Neural cell (in vitro differentiated cells): ENCODE measurements around the gene C1orf198. TPM values are rescaled to one million over a fixed set of nuclear protein-coding genes. Genes with fewer than 3 reads are reported as not detected.

ENCODE experiments used
- H2AFZ ChIP-seq: fragments of 200-600, 300-800 bp; sonication (generic), shearing (Covaris generic); 2 replicates; pipeline ENCODE4 v1.6.0; 2014; ENCODE audit warnings: low read depth, mild to moderate bottlenecking, antibody characterized with exemption, low read length, moderate library complexity
- H3F3A ChIP-seq: fragments of 200-600 bp; shearing (Covaris generic); 2 replicates; pipeline ENCODE4 v1.6.1; 2016; ENCODE audit warnings: mild to moderate bottlenecking, moderate library complexity, mixed read lengths, antibody characterized with exemption, low read length; ENCODE audit not compliant: insufficient read depth, poor library complexity, severe bottlenecking
- H3K27ac ChIP-seq: fragments of 200-600, 300-800 bp; sonication (generic), shearing (Covaris generic); 2 replicates; pipeline ENCODE4 v1.5.1; 2014; ENCODE audit warnings: mild to moderate bottlenecking, low read length, moderate library complexity
- H3K27me3 ChIP-seq: fragments of 300-800, 200-600 bp; sonication (generic), shearing (Covaris generic); 2 replicates; pipeline ENCODE4 v1.6.0; 2014; ENCODE audit warnings: mild to moderate bottlenecking, low read depth, low read length, moderate library complexity; ENCODE audit not compliant: insufficient read depth
- H3K36me3 ChIP-seq: fragments of 300-800, 200-600 bp; sonication (generic), shearing (Covaris generic); 2 replicates; pipeline ENCODE4 v1.5.1; 2014; ENCODE audit warnings: mild to moderate bottlenecking, antibody characterized with exemption, low read length, moderate library complexity; ENCODE audit not compliant: insufficient read depth
- H3K4me2 ChIP-seq: fragments of 300-800, 200-600 bp; sonication (generic), shearing (Covaris generic); 2 replicates; pipeline ENCODE4 v1.6.0; 2014; ENCODE audit warnings: mild to moderate bottlenecking, low read length
- H3K4me3 ChIP-seq: fragments of 300-800, 200-600 bp; sonication (generic), shearing (Covaris generic); 2 replicates; pipeline ENCODE4 v1.5.1; 2014; ENCODE audit warnings: mild to moderate bottlenecking, low read length, moderate library complexity
- H3K79me2 ChIP-seq: fragments of 200-600 bp; shearing (Covaris generic); replicated peaks from 2 replicates; pipeline ENCODE4 v1.6.0; 2014; ENCODE audit warnings: mild to moderate bottlenecking, low read length, moderate library complexity; ENCODE audit not compliant: insufficient read depth
- H3K9ac ChIP-seq: fragments of 300-800, 200-600 bp; sonication (generic), shearing (Covaris generic); 2 replicates; pipeline ENCODE4 v1.6.1; 2016; ENCODE audit warnings: mild to moderate bottlenecking, low read length, mixed read lengths
- H3K9me2 ChIP-seq: fragments of 200-600 bp; shearing (Covaris generic); 2 replicates; pipeline ENCODE4 v1.6.1; 2016; ENCODE audit warnings: mild to moderate bottlenecking, low read length, mixed read lengths; ENCODE audit not compliant: insufficient read depth
- H3K9me3 ChIP-seq: fragments of 200-600, 300-800 bp; sonication (generic), shearing (Covaris generic); 2 replicates; pipeline ENCODE4 v1.6.1; 2016; ENCODE audit warnings: mild to moderate bottlenecking, mixed run types, low read length, moderate library complexity, mixed read lengths
- H4K20me1 ChIP-seq: fragments of 200-600 bp; shearing (Covaris generic); 2 replicates; pipeline ENCODE4 v1.6.1; 2016; ENCODE audit warnings: mild to moderate bottlenecking, mixed run types; ENCODE audit not compliant: insufficient read depth
- CTCF ChIP-seq: fragments of 450-650 bp; IDR thresholded peaks from 2 replicates; pipeline ENCODE4 v1.5.1; 2014; ENCODE audit warnings: antibody characterized with exemption, mild to moderate bottlenecking, moderate library complexity; ENCODE audit not compliant: poor library complexity, severe bottlenecking
- EP300 ChIP-seq: fragments of 450-650 bp; conservative IDR thresholded peaks from 2 replicates; pipeline ENCODE4 v1.6.1; 2014; ENCODE audit warnings: antibody characterized with exemption, mild to moderate bottlenecking, moderate library complexity; ENCODE audit not compliant: poor library complexity, severe bottlenecking
- EZH2 ChIP-seq: fragments of 200-600, 300-800 bp; shearing (Covaris generic), sonication (generic); IDR thresholded peaks from 2 replicates; pipeline ENCODE4 v1.6.1; 2014; ENCODE audit warnings: antibody characterized with exemption, low read length, borderline replicate concordance, mild to moderate bottlenecking; ENCODE audit not compliant: insufficient read depth, poor library complexity, severe bottlenecking
- MXI1 ChIP-seq: fragments of 450-650 bp; conservative IDR thresholded peaks from 2 replicates; pipeline ENCODE4 v1.6.1; 2014; ENCODE audit warnings: antibody characterized with exemption, mild to moderate bottlenecking; ENCODE audit not compliant: poor library complexity, severe bottlenecking
- POLR2AphosphoS5 ChIP-seq: IDR thresholded peaks from 2 replicates; pipeline ENCODE4 v1.6.1; 2012
- RAD21 ChIP-seq: fragments of 450-650 bp; conservative IDR thresholded peaks from 2 replicates; pipeline ENCODE4 v1.6.1; 2014; ENCODE audit warnings: antibody characterized with exemption, mild to moderate bottlenecking, moderate library complexity
- REST ChIP-seq: IDR thresholded peaks from 2 replicates; pipeline ENCODE4 v1.6.1; 2012; ENCODE audit warnings: borderline replicate concordance
- SMC3 ChIP-seq: fragments of 450-650 bp; conservative IDR thresholded peaks from 2 replicates; pipeline ENCODE4 v1.6.1; 2014; ENCODE audit warnings: antibody characterized with exemption, mild to moderate bottlenecking, moderate library complexity; ENCODE audit not compliant: poor library complexity
- TAF1 ChIP-seq: IDR thresholded peaks from 2 replicates; pipeline ENCODE4 v1.6.1; 2012; ENCODE audit warnings: low read depth
- polyA plus RNA-seq: library from polyadenylated mRNA; depleted of rRNA; stranded (reverse); fragments of >200 nt; gene quantifications from 2 replicates; pipeline ENCODE4 v1.2.3, GENCODE V29; 2014

The C1orf198 gene
- polyA plus RNA-seq, 1 donor from 2014 or later: 16.7 TPM

- Histone ChIP-seq H3K79me2 (no peaks in the 10 kb centered on the region), H3K36me3 (no peaks in the 10 kb centered on the region), H2AFZ (no peak overlapping the region), H3K9me2 (no peaks in the 10 kb centered on the region), H3K27ac (no peak overlapping the region), H3F3A (no peaks in the 10 kb centered on the region), H3K9ac (no peak overlapping the region), H3K27me3 (no peaks in the 10 kb centered on the region), H3K9me3 (no peaks in the 10 kb centered on the region), H3K4me2 (no peak overlapping the region), H3K4me3 (no peak overlapping the region), H4K20me1 (no peaks in the 10 kb centered on the region)
- no peak for TF ChIP-seq REST
- no peak for TF ChIP-seq RAD21
- no peak for TF ChIP-seq EZH2
- TF ChIP-seq MXI1: no peak
- TF ChIP-seq EP300: no peak
- no peak for TF ChIP-seq SMC3
- TF ChIP-seq CTCF: no peak
- TF ChIP-seq TAF1: no peak
- no peak for TF ChIP-seq POLR2AphosphoS5
Measured at GRCh38 chr1:230828421-230828820, 39.9 kb downstream of the C1orf198 start.

- no peak for TF ChIP-seq SMC3
- TF ChIP-seq CTCF: no peak
- TF ChIP-seq EP300: no peak
- TF ChIP-seq TAF1: no peak
- no peak for TF ChIP-seq MXI1
- TF ChIP-seq RAD21: no peak
- H3K4me3 ChIP-seq: no peak overlapping the region
Measured at GRCh38 chr1:230827801-230828200, 40.5 kb downstream of the C1orf198 start.

More at GRCh38 chr1:230827801-230828200, 40.5 kb downstream of the C1orf198 start:
- Histone ChIP-seq H3K9me2 (no peaks in the 10 kb centered on the region), H3K4me2 (no peak overlapping the region), H3K36me3 (no peaks in the 10 kb centered on the region), H3K27ac (no peak overlapping the region), H3K9me3 (no peaks in the 10 kb centered on the region), H2AFZ (no peak overlapping the region), H4K20me1 (no peaks in the 10 kb centered on the region), H3F3A (no peaks in the 10 kb centered on the region), H3K27me3 (no peaks in the 10 kb centered on the region), H3K79me2 (no peaks in the 10 kb centered on the region), H3K9ac (no peak overlapping the region)
